Measurements from ENCODE around the gene CUL5.

CUL5 gene

GRCh38 chr11:108121274-108122155 is 112.8 kb downstream of the CUL5 start, which contains the start of gene ACAT1 (continued):
- no peak for TF ChIP-seq ELK4 (IDR thresholded peaks at IDR 0.05; ENCODE audit: borderline replicate concordance, low read depth, low read length)
- TF ChIP-seq ZNF670 (tag by site-specific recombination; IDR thresholded peaks at IDR 0.05; ENCODE audit: low read depth) = no peak
- TF ChIP-seq, protein P1, sequence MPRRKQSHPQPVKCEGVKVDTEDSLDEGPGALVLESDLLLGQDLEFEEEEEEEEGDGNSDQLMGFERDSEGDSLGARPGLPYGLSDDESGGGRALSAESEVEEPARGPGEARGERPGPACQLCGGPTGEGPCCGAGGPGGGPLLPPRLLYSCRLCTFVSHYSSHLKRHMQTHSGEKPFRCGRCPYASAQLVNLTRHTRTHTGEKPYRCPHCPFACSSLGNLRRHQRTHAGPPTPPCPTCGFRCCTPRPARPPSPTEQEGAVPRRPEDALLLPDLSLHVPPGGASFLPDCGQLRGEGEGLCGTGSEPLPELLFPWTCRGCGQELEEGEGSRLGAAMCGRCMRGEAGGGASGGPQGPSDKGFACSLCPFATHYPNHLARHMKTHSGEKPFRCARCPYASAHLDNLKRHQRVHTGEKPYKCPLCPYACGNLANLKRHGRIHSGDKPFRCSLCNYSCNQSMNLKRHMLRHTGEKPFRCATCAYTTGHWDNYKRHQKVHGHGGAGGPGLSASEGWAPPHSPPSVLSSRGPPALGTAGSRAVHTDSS (tag by site-specific recombination; IDR thresholded peaks at IDR 0.05) = no peak
- no peak for TF ChIP-seq ZFP41 (tag by site-specific recombination; IDR thresholded peaks at IDR 0.05; ENCODE audit: borderline replicate concordance)
- TF ChIP-seq ZNF433 (tag by site-specific recombination; IDR thresholded peaks at IDR 0.05; ENCODE audit: low read depth) = no peak
- no peak for TF ChIP-seq ZNF350 (tag by site-specific recombination; IDR thresholded peaks at IDR 0.05)
- peak; percentile 79 for TF ChIP-seq CTCF (tag by site-specific recombination; IDR thresholded peaks at IDR 0.05)
- no peak for TF ChIP-seq ZNF221 (tag by site-specific recombination; IDR thresholded peaks at IDR 0.05; ENCODE audit: borderline replicate concordance)
- no peak for TF ChIP-seq ZNF473 (tag by site-specific recombination; IDR thresholded peaks at IDR 0.05)
- peak; percentile 72; the same call in 1 of the 2 replicates for TF ChIP-seq ZSCAN30 (tag by site-specific recombination; IDR thresholded peaks at IDR 0.05)
- TF ChIP-seq TCF7L2 (IDR thresholded peaks at IDR 0.05; ENCODE audit: borderline replicate concordance, low read depth, low read length) = no peak
- TF ChIP-seq ZNF280D (tag by site-specific recombination; IDR thresholded peaks at IDR 0.05) = no peak
- no peak for TF ChIP-seq ZNF174 (tag by site-specific recombination; IDR thresholded peaks at IDR 0.05)
- no peak for TF ChIP-seq ZNF214 (tag by site-specific recombination; IDR thresholded peaks at IDR 0.05; ENCODE audit: borderline replicate concordance)
- no peak for TF ChIP-seq ZFHX2 (tag by site-specific recombination; conservative IDR thresholded peaks at IDR 0.05)
- no peak for TF ChIP-seq ZNF623 (tag by site-specific recombination; IDR thresholded peaks at IDR 0.05)
- 0 out of 2 replicates have a peak, but pooled peaks have one; percentile 24 for TF ChIP-seq MEIS1 (CRISPR knock-in tag; IDR thresholded peaks at IDR 0.05; ENCODE audit: borderline replicate concordance)
- no peak for TF ChIP-seq TSHZ1 (tag by site-specific recombination; IDR thresholded peaks at IDR 0.05; ENCODE audit: borderline replicate concordance)
- no peak for TF ChIP-seq ZNF324 (tag by site-specific recombination; IDR thresholded peaks at IDR 0.05)
- TF ChIP-seq, protein P2, sequence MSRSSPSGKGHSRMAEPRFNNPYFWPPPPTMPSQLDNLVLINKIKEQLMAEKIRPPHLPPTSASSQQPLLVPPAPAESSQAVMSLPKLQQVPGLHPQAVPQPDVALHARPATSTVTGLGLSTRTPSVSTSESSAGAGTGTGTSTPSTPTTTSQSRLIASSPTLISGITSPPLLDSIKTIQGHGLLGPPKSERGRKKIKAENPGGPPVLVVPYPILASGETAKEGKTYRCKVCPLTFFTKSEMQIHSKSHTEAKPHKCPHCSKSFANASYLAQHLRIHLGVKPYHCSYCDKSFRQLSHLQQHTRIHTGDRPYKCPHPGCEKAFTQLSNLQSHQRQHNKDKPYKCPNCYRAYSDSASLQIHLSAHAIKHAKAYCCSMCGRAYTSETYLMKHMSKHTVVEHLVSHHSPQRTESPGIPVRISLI (tag by site-specific recombination; IDR thresholded peaks at IDR 0.05) = no peak
- peak; percentile 80 for TF ChIP-seq KLF17 (tag by site-specific recombination; IDR thresholded peaks at IDR 0.05)

All from HEK293 (cell line).